ENCODE measurements around the gene PRM3.

The PRM3 gene

DNA sequence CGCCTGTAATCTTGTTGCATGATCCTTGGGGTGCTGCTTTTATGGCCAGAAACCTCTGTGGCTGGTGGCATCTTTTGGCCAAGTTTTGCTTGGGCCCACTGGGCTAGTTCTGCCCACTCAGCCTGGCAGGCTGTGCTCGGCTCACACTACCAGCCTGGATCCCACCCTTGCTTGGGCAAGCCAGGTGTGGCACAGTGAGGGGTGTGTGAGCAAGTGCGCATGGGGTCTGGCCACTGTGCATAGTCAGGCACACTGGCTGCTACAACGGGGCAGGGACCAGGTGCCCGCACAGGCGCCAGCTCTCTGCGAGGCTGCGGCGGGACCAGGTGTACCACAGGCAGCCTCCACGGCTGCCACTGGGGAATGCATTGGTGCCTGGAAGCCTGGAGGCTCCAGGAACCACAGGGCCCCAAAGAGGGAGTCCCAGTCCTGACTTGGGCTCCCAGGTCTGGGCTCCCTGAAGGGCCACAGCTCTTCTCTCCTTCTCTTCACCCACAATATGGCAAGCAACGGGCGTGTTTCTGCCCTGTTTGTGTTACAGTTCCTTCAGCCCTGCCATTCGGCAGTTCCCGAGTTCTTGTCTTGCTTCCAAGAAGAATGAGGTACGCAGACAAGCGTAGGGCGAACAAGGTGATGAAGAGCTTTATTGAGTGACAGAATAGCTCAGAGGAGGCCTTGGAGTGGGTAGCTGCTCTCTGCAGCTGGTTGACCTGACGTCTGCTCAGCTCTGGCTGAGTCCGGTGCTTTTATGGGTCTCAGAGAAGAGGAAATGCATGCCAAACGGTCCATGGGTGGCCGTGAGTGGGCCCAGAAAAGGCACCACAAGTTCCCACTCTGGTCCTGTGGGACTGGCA, 34.4 kb upstream of the PRM3 start:
- TF ChIP-seq, protein P1, sequence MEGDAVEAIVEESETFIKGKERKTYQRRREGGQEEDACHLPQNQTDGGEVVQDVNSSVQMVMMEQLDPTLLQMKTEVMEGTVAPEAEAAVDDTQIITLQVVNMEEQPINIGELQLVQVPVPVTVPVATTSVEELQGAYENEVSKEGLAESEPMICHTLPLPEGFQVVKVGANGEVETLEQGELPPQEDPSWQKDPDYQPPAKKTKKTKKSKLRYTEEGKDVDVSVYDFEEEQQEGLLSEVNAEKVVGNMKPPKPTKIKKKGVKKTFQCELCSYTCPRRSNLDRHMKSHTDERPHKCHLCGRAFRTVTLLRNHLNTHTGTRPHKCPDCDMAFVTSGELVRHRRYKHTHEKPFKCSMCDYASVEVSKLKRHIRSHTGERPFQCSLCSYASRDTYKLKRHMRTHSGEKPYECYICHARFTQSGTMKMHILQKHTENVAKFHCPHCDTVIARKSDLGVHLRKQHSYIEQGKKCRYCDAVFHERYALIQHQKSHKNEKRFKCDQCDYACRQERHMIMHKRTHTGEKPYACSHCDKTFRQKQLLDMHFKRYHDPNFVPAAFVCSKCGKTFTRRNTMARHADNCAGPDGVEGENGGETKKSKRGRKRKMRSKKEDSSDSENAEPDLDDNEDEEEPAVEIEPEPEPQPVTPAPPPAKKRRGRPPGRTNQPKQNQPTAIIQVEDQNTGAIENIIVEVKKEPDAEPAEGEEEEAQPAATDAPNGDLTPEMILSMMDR (IDR thresholded peaks at IDR 0.05; ENCODE audit: low read length), result no peak
- no peak for TF ChIP-seq EZH2 (IDR thresholded peaks at IDR 0.05; ENCODE audit: borderline replicate concordance, low read length)
- no peak overlapping the region for H2AFZ ChIP-seq (ENCODE audit: low read length)
- H4K20me1 ChIP-seq (ENCODE audit: insufficient read depth, low read length), result no peaks in the 10 kb centered on the region
- H3K27ac ChIP-seq (ENCODE audit: low read depth, low read length, poor library complexity, severe bottlenecking), result peak overlapping the region; percentile 94
- no peak overlapping the region for H3K9ac ChIP-seq (ENCODE audit: low read length)
- H3K4me1 ChIP-seq (ENCODE audit: insufficient read depth, low read length, severe bottlenecking), result peaks cover 60% of the 10 kb centered on the region
- H3K4me3 ChIP-seq (ENCODE audit: low read depth, low read length, poor library complexity, severe bottlenecking), result no peak overlapping the region
- no peak overlapping the region for H3K4me2 ChIP-seq (ENCODE audit: low read length)
- no peaks in the 10 kb centered on the region for H3F3A ChIP-seq (ENCODE audit: insufficient read depth, low read length)
- H3K9me3 ChIP-seq (ENCODE audit: low read length), result peaks cover 12% of the 10 kb centered on the region; the same call in 1 of the 2 replicates
- no peaks in the 10 kb centered on the region for H3K27me3 ChIP-seq (ENCODE audit: insufficient read depth, low read length)
- H3K9me2 ChIP-seq (ENCODE audit: low read depth, low read length), result no peaks in the 10 kb centered on the region
- H3K36me3 ChIP-seq (ENCODE audit: insufficient read depth, low read length), result no peaks in the 10 kb centered on the region
- no peaks in the 10 kb centered on the region for H3K79me2 ChIP-seq (ENCODE audit: insufficient read depth, low read length)

DNA sequence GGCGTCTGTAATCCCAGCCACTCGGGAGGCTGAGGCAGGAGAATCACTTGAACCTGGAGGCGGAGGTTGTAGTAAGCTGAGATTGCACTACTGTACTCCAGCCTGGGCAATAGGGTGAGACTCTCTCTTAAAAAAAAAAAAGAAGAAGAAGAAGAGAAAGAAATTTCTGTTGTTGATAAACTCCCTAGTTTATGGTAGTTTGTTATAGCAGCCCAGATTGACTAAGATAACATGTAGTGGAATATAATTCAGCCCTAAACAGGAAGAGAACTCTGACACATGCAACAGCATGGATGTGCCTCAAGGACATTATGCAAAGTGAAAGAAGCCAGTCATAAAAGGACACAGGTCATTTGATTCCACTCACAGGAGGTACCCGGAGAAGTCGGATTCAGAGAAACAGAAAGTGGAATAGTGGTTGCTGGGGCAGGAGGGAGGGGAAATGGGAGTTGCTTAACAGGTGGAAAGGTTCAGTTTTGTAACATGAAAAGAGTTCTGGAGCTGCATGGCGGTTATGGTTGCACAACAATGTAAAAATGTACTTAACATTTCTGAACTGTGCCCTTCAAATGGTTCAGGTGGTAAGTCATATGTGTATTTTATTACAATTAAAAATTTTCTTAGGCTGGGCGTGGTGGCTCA, 33.7 kb upstream of the PRM3 start:
- Histone ChIP-seq H3K27me3 (ENCODE audit: insufficient read depth, low read length) (no peaks in the 10 kb centered on the region), H3F3A (ENCODE audit: insufficient read depth, low read length) (no peaks in the 10 kb centered on the region), H3K4me3 (ENCODE audit: low read depth, low read length, poor library complexity, severe bottlenecking) (no peak overlapping the region), H3K36me3 (ENCODE audit: insufficient read depth, low read length) (no peaks in the 10 kb centered on the region), H3K4me1 (ENCODE audit: insufficient read depth, low read length, severe bottlenecking) (peaks cover 53% of the 10 kb centered on the region), H2AFZ (ENCODE audit: low read length) (no peak overlapping the region), H3K9me3 (ENCODE audit: low read length) (peaks cover 12% of the 10 kb centered on the region; the same call in 1 of the 2 replicates), H3K9ac (ENCODE audit: low read length) (no peak overlapping the region), H4K20me1 (ENCODE audit: insufficient read depth, low read length) (no peaks in the 10 kb centered on the region), H3K79me2 (ENCODE audit: insufficient read depth, low read length) (no peaks in the 10 kb centered on the region), H3K9me2 (ENCODE audit: low read depth, low read length) (no peaks in the 10 kb centered on the region), H3K27ac (ENCODE audit: low read depth, low read length, poor library complexity, severe bottlenecking) (no peak overlapping the region), H3K4me2 (ENCODE audit: low read length) (no peak overlapping the region)
- TF ChIP-seq, protein P1 (IDR thresholded peaks at IDR 0.05; ENCODE audit: low read length), result no peak
- no peak for TF ChIP-seq EZH2 (IDR thresholded peaks at IDR 0.05; ENCODE audit: borderline replicate concordance, low read length)

DNA sequence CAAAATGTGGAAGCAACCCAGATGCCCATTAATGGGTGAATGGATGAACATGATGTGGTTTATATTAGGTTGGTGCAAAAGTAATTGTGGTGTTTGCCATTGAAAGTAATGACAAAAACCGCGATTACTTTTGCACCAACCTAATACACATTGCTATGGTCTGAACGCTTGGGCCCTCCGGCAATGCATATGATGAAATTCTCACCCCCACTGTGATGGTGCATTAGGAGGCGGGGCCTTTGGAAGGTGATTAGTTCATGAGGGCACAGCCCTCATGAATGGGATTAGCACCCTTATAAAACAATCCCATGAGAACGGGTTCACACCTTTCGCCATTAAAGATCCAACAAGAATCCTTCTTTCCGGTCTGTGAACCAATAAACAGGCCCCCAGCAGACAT, 33.0 kb upstream of the PRM3 start:
- no peak overlapping the region for H3K27ac ChIP-seq (ENCODE audit: low read depth, low read length, poor library complexity, severe bottlenecking)

More for the DNA sequence above, 33.0 kb upstream of the PRM3 start:
- H3K4me3 ChIP-seq (ENCODE audit: low read depth, low read length, poor library complexity, severe bottlenecking), result no peak overlapping the region
- H3K27me3 ChIP-seq (ENCODE audit: insufficient read depth, low read length), result no peaks in the 10 kb centered on the region
- TF ChIP-seq, protein P1 (IDR thresholded peaks at IDR 0.05; ENCODE audit: low read length), result no peak
- TF ChIP-seq EZH2 (IDR thresholded peaks at IDR 0.05; ENCODE audit: borderline replicate concordance, low read length), result no peak
- no peak overlapping the region for H2AFZ ChIP-seq (ENCODE audit: low read length)
- H3K4me1 ChIP-seq (ENCODE audit: insufficient read depth, low read length, severe bottlenecking), result peaks cover 47% of the 10 kb centered on the region
- no peaks in the 10 kb centered on the region for H3K36me3 ChIP-seq (ENCODE audit: insufficient read depth, low read length)
- H3K9me2 ChIP-seq (ENCODE audit: low read depth, low read length), result no peaks in the 10 kb centered on the region
- no peak overlapping the region for H3K4me2 ChIP-seq (ENCODE audit: low read length)
- H3K79me2 ChIP-seq (ENCODE audit: insufficient read depth, low read length), result no peaks in the 10 kb centered on the region
- peaks cover 12% of the 10 kb centered on the region; the same call in 1 of the 2 replicates for H3K9me3 ChIP-seq (ENCODE audit: low read length)
- no peaks in the 10 kb centered on the region for H3F3A ChIP-seq (ENCODE audit: insufficient read depth, low read length)
- H3K9ac ChIP-seq (ENCODE audit: low read length), result no peak overlapping the region
- H4K20me1 ChIP-seq (ENCODE audit: insufficient read depth, low read length), result no peaks in the 10 kb centered on the region
